A673 (cell line): ENCODE measurements around the gene HEBP2. TPM values are rescaled to one million over a fixed set of nuclear protein-coding genes. Genes with fewer than 3 reads are reported as not detected.

ENCODE experiments used
- BruUV-seq: library from RNA; stranded (reverse); fragments of 400-500 nt; replicated peaks from 2 replicates; lab custom pipeline; 2021; lab: Mats Ljungman, UMichigan
- CTCF ChIA-PET: fragments of 300-600 bp; sonication (Branson Sonifier 250); formaldehyde crosslinking; loops from one replicate; lab custom pipeline; 2022; ENCODE audit warnings: antibody characterized with exemption; lab: Charles Lee
- POLR2A ChIA-PET: fragments of 300-600 bp; sonication (Branson Sonifier 250); formaldehyde crosslinking; loops from one replicate; lab custom pipeline; 2022; ENCODE audit warnings: antibody characterized with exemption; ENCODE audit not compliant: low non-redundant PET; lab: Charles Lee
- DNase-seq: peaks from one replicate; pipeline ENCODE4 v3.0.0-alpha.2; 2015; ENCODE audit warnings: low spot score
- H3K27ac ChIP-seq: fragments of 200-600 bp; sonication (generic); 2 replicates; pipeline ENCODE4 v1.5.1; 2016; ENCODE audit warnings: mixed run types, low read depth, mild to moderate bottlenecking, mixed read lengths, antibody characterized with exemption, low read length; ENCODE audit not compliant: poor library complexity, severe bottlenecking
- H3K27me3 ChIP-seq: fragments of 200-600 bp; sonication (generic); replicated peaks from 2 replicates; pipeline ENCODE4 v1.6.1; 2017; ENCODE audit warnings: mixed run types, low read depth, mild to moderate bottlenecking, mixed read lengths, antibody characterized with exemption, low read length; ENCODE audit not compliant: insufficient read depth, poor library complexity
- H3K36me3 ChIP-seq: fragments of 200-600 bp; sonication (generic); 2 replicates; pipeline ENCODE4 v1.6.1; 2016; ENCODE audit warnings: mixed run types, mild to moderate bottlenecking, mixed read lengths, antibody characterized with exemption, low read length; ENCODE audit not compliant: insufficient read depth, poor library complexity, severe bottlenecking
- H3K4me1 ChIP-seq: fragments of 200-600 bp; sonication (generic); 2 replicates; pipeline ENCODE4 v1.6.1; 2017; ENCODE audit warnings: mixed run types, mild to moderate bottlenecking, mixed read lengths, antibody characterized with exemption, low read length; ENCODE audit not compliant: insufficient read depth, poor library complexity, severe bottlenecking
- H3K4me3 ChIP-seq: fragments of 200-600 bp; sonication (generic); 2 replicates; pipeline ENCODE4 v1.5.1; 2016; ENCODE audit warnings: low read depth, mixed run types, mild to moderate bottlenecking, mixed read lengths, low read length; ENCODE audit not compliant: poor library complexity, severe bottlenecking
- H3K9me3 ChIP-seq: fragments of 200-600 bp; sonication (generic); 2 replicates; pipeline ENCODE4 v1.6.1; 2016; ENCODE audit warnings: mixed run types, low read depth, mild to moderate bottlenecking, mixed read lengths, antibody characterized with exemption, low read length; ENCODE audit not compliant: poor library complexity, severe bottlenecking
- CTCF ChIP-seq: fragments of 300-800, 200-600 bp; sonication (generic); conservative IDR thresholded peaks from 2 replicates; pipeline ENCODE4 v1.5.1; 2017; ENCODE audit warnings: low read depth, mild to moderate bottlenecking, antibody characterized with exemption, low read length, moderate library complexity, mixed read lengths
- EZH2 ChIP-seq: fragments of 200-600 bp; sonication (generic); IDR thresholded peaks from 2 replicates; pipeline ENCODE4 v1.6.1; 2017; ENCODE audit warnings: borderline replicate concordance, low read depth, mild to moderate bottlenecking, mixed read lengths, antibody characterized with exemption, low read length; ENCODE audit not compliant: poor library complexity, severe bottlenecking
- intact Hi-C: fragments of 100-400 bp; cut with micrococcal nuclease; formaldehyde crosslinking; loops from one replicate; pipeline ENCODE4 v1.10.0; 2022; ENCODE audit not compliant: unreplicated experiment
- total RNA-seq: library from RNA; stranded (reverse); gene quantifications from 2 replicates; pipeline ENCODE4 v1.2.3, GENCODE V29; 2021

Gene HEBP2
- total RNA-seq, 1 experiment from 2014 or later, result 8.7 TPM

GRCh38 chr6:138397128-138398122, 6.6 kb upstream of the HEBP2 start:
- DNase-seq, result no peak
- CTCF ChIA-PET, result no interaction called here
- POLR2A ChIA-PET, result no interaction called here

GRCh38 chr6:138400326-138400725, 3.7 kb upstream of the HEBP2 start:
- intact Hi-C loops, result no loop called here
- H3K4me1 ChIP-seq, result no peaks in the 10 kb centered on the region
- TF ChIP-seq EZH2 (no peak), CTCF (no peak)
- no peaks in the 10 kb centered on the region for H3K9me3 ChIP-seq
- ChIA-PET POLR2A (no interaction called here), CTCF (no interaction called here)
- no peak overlapping the region for H3K4me3 ChIP-seq
- no peak for DNase-seq
- no TSS peak for BruUV-seq
- H3K27me3 ChIP-seq, result no peaks in the 10 kb centered on the region
- no peak overlapping the region for H3K27ac ChIP-seq
- no peaks in the 10 kb centered on the region for H3K36me3 ChIP-seq

More at GRCh38 chr6:138397128-138398122, 6.6 kb upstream of the HEBP2 start:
- Histone ChIP-seq H3K27me3 (no peaks in the 10 kb centered on the region), H3K4me3 (no peak overlapping the region), H3K4me1 (no peaks in the 10 kb centered on the region), H3K36me3 (no peaks in the 10 kb centered on the region), H3K9me3 (no peaks in the 10 kb centered on the region), H3K27ac (no peak overlapping the region)
- TF ChIP-seq CTCF, result no peak
- no TSS peak for BruUV-seq
- intact Hi-C loops, result no loop called here

- Histone ChIP-seq H3K9me3 (no peaks in the 10 kb centered on the region), H3K4me3 (no peak overlapping the region), H3K36me3 (no peaks in the 10 kb centered on the region), H3K27me3 (no peaks in the 10 kb centered on the region), H3K4me1 (no peaks in the 10 kb centered on the region), H3K27ac (no peak overlapping the region)
- ChIA-PET CTCF (interaction anchor here (0.6 kb wide), 1 partner anchor 94 kb away, joined by 4 read pairs; no protein-coding TSS in a partner anchor), POLR2A (interaction anchor here (0.6 kb wide), 1 partner anchor 291 kb away, joined by 3 read pairs; no protein-coding TSS in a partner anchor)
- TF ChIP-seq CTCF (no peak), EZH2 (no peak)
- BruUV-seq, result no TSS peak
- intact Hi-C loops, result no loop called here
- DNase-seq, result no peak
Measured at GRCh38 chr6:138401960-138402837, 1.8 kb upstream of the HEBP2 start.
